DOHH2 (cell line): ENCODE data around the gene DCLK1.

Experiments
- H3F3A ChIP-seq: fragments of 200-600 bp; sonication (generic), shearing (Covaris generic); 2 replicates; pipeline ENCODE4 v1.6.0; 2016; ENCODE audit warnings: antibody characterized with exemption, mild to moderate bottlenecking; ENCODE audit not compliant: control insufficient read depth, insufficient read depth
- H3K27ac ChIP-seq: fragments of 200-600 bp; sonication (generic); 2 replicates; pipeline ENCODE4 v1.5.1; 2014; ENCODE audit warnings: low read depth, mild to moderate bottlenecking, low read length, moderate library complexity
- H3K27me3 ChIP-seq: fragments of 200-600 bp; sonication (generic); 2 replicates; pipeline ENCODE4 v1.6.1; 2014; ENCODE audit warnings: mild to moderate bottlenecking, low read length, mixed read lengths; ENCODE audit not compliant: control insufficient read depth
- H3K36me3 ChIP-seq: fragments of 200-600 bp; sonication (generic); 2 replicates; pipeline ENCODE4 v1.6.1; 2014; ENCODE audit warnings: mild to moderate bottlenecking, low read length, moderate library complexity, mixed read lengths; ENCODE audit not compliant: control insufficient read depth
- H3K4me1 ChIP-seq: fragments of 200-600 bp; sonication (generic); 2 replicates; pipeline ENCODE4 v1.6.1; 2014; ENCODE audit warnings: mild to moderate bottlenecking, low read length, mixed read lengths; ENCODE audit not compliant: control insufficient read depth
- H3K4me2 ChIP-seq: fragments of 200-600 bp; sonication (generic); 2 replicates; pipeline ENCODE4 v1.6.0; 2014; ENCODE audit warnings: mild to moderate bottlenecking, low read length, moderate library complexity
- H3K4me3 ChIP-seq: fragments of 200-600 bp; sonication (generic); 2 replicates; pipeline ENCODE4 v1.5.1; 2014; ENCODE audit warnings: mild to moderate bottlenecking, low read length, mixed read lengths
- H3K79me2 ChIP-seq: fragments of 200-600 bp; sonication (generic); 2 replicates; pipeline ENCODE4 v1.6.1; 2014; ENCODE audit warnings: mild to moderate bottlenecking, low read length, mixed read lengths; ENCODE audit not compliant: control insufficient read depth
- H3K9me2 ChIP-seq: fragments of 200-600 bp; sonication (generic); replicated peaks from 2 replicates; pipeline ENCODE4 v1.6.1; 2014; ENCODE audit warnings: mild to moderate bottlenecking, low read length, mixed read lengths; ENCODE audit not compliant: control insufficient read depth
- H3K9me3 ChIP-seq: fragments of 200-600 bp; sonication (generic); 2 replicates; pipeline ENCODE4 v1.6.1; 2014; ENCODE audit warnings: antibody characterized with exemption, low read length, mixed read lengths; ENCODE audit not compliant: control insufficient read depth, insufficient read depth
- H4K20me1 ChIP-seq: fragments of 200-600 bp; sonication (generic); 2 replicates; pipeline ENCODE4 v1.6.0; 2014; ENCODE audit warnings: low read depth, mild to moderate bottlenecking, antibody characterized with exemption, low read length, moderate library complexity; ENCODE audit not compliant: control insufficient read depth, insufficient read depth
- EZH2phosphoT487 ChIP-seq: fragments of 200-600 bp; sonication (generic); IDR thresholded peaks from 2 replicates; pipeline ENCODE4 v1.6.1; 2017; ENCODE audit warnings: borderline replicate concordance, mild to moderate bottlenecking, antibody characterized with exemption, low read length, moderate library complexity, mixed read lengths
- TF ChIP-seq, protein P1 (sequence below): fragments of 200-600 bp; sonication (generic); IDR thresholded peaks from one replicate; pipeline ENCODE4 v1.5.1; 2014; ENCODE audit warnings: antibody characterized with exemption, mild to moderate bottlenecking, low read depth, low read length; ENCODE audit not compliant: poor library complexity, severe bottlenecking

DCLK1 gene

DNA sequence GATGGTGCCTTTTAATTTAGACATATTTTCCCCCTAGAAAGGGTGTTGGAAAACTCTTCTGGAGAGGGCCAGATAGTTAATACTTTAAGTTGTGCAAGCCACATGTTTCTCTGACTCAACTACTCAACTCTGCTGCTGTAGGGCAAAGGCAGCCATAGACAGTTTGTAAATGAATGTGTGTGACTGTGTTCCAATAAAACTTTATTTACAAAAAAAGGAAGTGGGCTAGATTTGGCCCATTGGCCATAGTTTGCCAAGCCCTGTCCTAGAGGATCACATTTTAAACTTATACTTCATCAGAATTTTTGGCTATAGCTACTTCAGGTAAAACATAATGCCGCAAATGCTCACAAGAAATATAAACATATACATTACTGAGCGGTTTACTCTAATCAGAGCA, 348.4 kb downstream of the DCLK1 start:
- H3K4me1 ChIP-seq: no peaks in the 10 kb centered on the region
- H3K27me3 ChIP-seq: no peaks in the 10 kb centered on the region
- no peak overlapping the region for H3K4me2 ChIP-seq

DNA sequence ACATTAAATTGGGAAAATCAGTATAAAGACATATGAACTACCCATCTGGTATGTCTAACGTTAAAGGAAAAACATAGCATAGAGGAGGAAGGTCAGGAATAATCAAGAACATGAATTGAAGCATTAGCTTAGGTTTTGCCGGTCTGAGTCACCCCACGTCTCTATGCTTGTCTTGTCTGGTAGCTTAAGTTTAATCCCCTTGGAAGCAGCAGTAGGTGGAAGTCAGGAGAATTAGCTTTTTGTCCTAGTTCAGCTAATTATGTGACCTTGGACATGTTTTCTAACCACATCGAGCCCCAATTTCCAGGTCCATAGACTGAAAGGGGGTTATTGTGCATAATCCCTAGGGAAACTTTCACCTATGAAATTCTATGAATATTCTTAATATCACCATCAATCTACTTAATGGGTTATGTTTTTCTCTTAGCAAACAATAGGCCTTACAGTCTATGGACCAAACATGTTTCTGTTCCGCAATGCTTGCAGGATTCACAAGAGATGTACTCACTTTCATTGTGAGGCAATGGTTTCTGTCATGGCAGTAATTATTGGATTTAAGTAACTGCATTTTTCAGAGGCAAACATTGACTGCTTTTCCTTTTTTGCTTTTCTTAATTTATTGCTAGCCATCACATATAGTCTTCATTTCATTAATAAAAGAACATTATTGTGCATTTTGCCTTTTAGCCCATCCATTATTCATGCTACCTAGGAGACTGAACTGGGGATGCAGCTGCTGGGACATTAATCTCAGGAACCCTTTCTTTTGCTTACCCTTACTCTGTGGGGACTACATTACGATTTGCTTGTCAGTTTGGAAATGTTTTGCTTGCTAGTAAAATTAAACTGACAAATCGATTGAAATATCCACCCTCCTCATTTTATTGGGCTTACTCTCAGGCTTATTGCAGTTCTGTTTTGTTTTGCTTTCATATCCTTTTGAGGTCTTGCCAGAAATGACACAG, 349.9 kb downstream of the DCLK1 start:
- H3K79me2 ChIP-seq: no peaks in the 10 kb centered on the region
- no peak for TF ChIP-seq EZH2phosphoT487
- TF ChIP-seq, protein P1, sequence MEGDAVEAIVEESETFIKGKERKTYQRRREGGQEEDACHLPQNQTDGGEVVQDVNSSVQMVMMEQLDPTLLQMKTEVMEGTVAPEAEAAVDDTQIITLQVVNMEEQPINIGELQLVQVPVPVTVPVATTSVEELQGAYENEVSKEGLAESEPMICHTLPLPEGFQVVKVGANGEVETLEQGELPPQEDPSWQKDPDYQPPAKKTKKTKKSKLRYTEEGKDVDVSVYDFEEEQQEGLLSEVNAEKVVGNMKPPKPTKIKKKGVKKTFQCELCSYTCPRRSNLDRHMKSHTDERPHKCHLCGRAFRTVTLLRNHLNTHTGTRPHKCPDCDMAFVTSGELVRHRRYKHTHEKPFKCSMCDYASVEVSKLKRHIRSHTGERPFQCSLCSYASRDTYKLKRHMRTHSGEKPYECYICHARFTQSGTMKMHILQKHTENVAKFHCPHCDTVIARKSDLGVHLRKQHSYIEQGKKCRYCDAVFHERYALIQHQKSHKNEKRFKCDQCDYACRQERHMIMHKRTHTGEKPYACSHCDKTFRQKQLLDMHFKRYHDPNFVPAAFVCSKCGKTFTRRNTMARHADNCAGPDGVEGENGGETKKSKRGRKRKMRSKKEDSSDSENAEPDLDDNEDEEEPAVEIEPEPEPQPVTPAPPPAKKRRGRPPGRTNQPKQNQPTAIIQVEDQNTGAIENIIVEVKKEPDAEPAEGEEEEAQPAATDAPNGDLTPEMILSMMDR: no peak

More for the DNA sequence above, 348.4 kb downstream of the DCLK1 start:
- Histone ChIP-seq H3K27ac (no peak overlapping the region), H3K79me2 (no peaks in the 10 kb centered on the region), H3K36me3 (no peaks in the 10 kb centered on the region), H4K20me1 (no peaks in the 10 kb centered on the region), H3F3A (no peaks in the 10 kb centered on the region), H3K4me3 (no peak overlapping the region), H3K9me2 (no peaks in the 10 kb centered on the region; the same call in 1 of the 2 replicates), H3K9me3 (no peaks in the 10 kb centered on the region)
- TF ChIP-seq EZH2phosphoT487: no peak
- TF ChIP-seq, protein P1: no peak

DNA sequence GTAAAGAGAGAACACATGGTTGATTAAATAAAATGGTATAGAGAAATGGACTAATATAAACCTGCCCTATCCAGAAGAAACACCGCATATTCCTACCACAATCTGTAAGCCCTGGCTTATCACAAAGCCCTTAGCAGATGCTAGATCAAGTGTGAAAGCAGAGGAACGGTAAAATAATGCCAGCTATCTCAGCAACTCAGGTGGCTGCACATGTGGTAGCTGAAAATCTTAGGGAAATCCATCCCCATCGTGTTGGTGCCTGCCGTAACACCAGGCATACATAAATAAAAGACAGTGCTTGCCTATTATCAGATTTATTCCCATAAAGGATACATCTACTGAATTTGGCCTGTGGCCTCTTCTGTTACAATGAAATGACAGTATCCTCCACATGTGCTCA, 350.6 kb downstream of the DCLK1 start:
- Histone ChIP-seq H3K36me3 (no peaks in the 10 kb centered on the region), H3K27ac (no peak overlapping the region), H3K9me2 (no peaks in the 10 kb centered on the region; the same call in 1 of the 2 replicates), H3F3A (no peaks in the 10 kb centered on the region), H3K4me1 (no peaks in the 10 kb centered on the region), H3K4me3 (no peak overlapping the region), H3K27me3 (no peaks in the 10 kb centered on the region), H3K79me2 (no peaks in the 10 kb centered on the region), H3K4me2 (no peak overlapping the region), H3K9me3 (no peaks in the 10 kb centered on the region), H4K20me1 (no peaks in the 10 kb centered on the region)
- no peak for TF ChIP-seq EZH2phosphoT487

More for the DNA sequence above, 349.9 kb downstream of the DCLK1 start:
- Histone ChIP-seq H3K9me2 (no peaks in the 10 kb centered on the region; the same call in 1 of the 2 replicates), H3F3A (no peaks in the 10 kb centered on the region), H3K9me3 (no peaks in the 10 kb centered on the region), H3K27ac (no peak overlapping the region), H3K36me3 (no peaks in the 10 kb centered on the region), H3K4me2 (no peak overlapping the region), H3K4me1 (no peaks in the 10 kb centered on the region), H4K20me1 (no peaks in the 10 kb centered on the region), H3K4me3 (no peak overlapping the region), H3K27me3 (no peaks in the 10 kb centered on the region)

DNA sequence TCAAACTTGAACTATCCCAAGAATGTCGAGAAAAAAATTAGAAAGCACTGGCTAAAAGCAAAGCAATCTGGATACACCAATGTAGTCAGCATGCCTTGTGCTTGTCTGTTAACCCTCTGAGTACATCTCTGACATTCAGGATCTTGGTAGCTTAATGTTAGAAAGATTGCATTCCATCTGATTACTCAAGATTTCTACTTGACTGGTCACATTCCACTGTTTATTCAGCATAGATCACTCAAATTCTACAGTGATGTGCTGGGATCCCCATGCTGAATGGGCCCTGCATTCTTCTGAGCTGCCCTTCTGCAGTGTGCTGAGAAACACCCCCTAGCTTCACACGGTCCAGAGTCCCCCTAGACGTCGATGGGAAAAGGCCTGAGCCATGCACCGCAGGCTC, 359.3 kb downstream of the DCLK1 start:
- Histone ChIP-seq H3K27ac (no peak overlapping the region), H3K9me2 (no peaks in the 10 kb centered on the region), H3K27me3 (no peaks in the 10 kb centered on the region), H3K79me2 (no peaks in the 10 kb centered on the region), H3K36me3 (no peaks in the 10 kb centered on the region), H3F3A (no peaks in the 10 kb centered on the region), H3K4me1 (no peaks in the 10 kb centered on the region), H3K4me2 (no peak overlapping the region), H4K20me1 (no peaks in the 10 kb centered on the region), H3K9me3 (no peaks in the 10 kb centered on the region), H3K4me3 (no peak overlapping the region)
- TF ChIP-seq, protein P1: no peak
- TF ChIP-seq EZH2phosphoT487: no peak
